Tibial nerve (tissue), 4 donors: ENCODE data around the gene PPFIBP2. TPM values are rescaled to one million over a fixed set of nuclear protein-coding genes. Genes with fewer than 3 reads are reported as not detected.
A peak's percentile ranks its signal among the peaks of the same experiment; 100 is the strongest.

Experiments used
- DNase-seq, 2 donors: peaks; one replicate each; pipeline ENCODE4 v3.0.0-alpha.2; 2019; ENCODE audit warnings: low spot score in 2 of 2
- H3K27ac ChIP-seq, 4 donors: fragments of 200-600 bp; sonication (generic) in 3 of 4; one replicate each; pipeline ENCODE4 v1.5.1; 2017 to 2019; ENCODE audit warnings: mild to moderate bottlenecking in 1 of 4
- H3K27me3 ChIP-seq, 2 donors: fragments of 200-600 bp; sonication (generic) in 1 of 2; one replicate each; pipeline versions ENCODE4 v1.5.1 to v1.6.0; 2017 to 2019
- H3K36me3 ChIP-seq, 3 donors: fragments of 200-600 bp; sonication (generic); one replicate each; pipeline ENCODE4 v1.5.1; 2018 to 2019
- H3K4me1 ChIP-seq, 4 donors: fragments of 200-600 bp; sonication (generic) in 3 of 4; one replicate each; pipeline ENCODE4 v1.5.1; 2017 to 2019
- H3K4me3 ChIP-seq, 4 donors: fragments of 200-600 bp; sonication (generic) in 3 of 4; one replicate each; pipeline ENCODE4 v1.5.1; 2017 to 2019; ENCODE audit warnings: mild to moderate bottlenecking in 1 of 4, moderate library complexity in 1 of 4
- H3K9me3 ChIP-seq, 4 donors: fragments of 200-600 bp; sonication (generic) in 3 of 4; one replicate each; pipeline ENCODE4 v1.5.1; 2017 to 2019
- EP300 ChIP-seq, 2 donors: sonication (generic); formaldehyde crosslinking; IDR thresholded peaks; one replicate each; pipeline ENCODE4 v1.6.1; 2017; ENCODE audit warnings: antibody characterized with exemption in 2 of 2, mild to moderate bottlenecking in 1 of 2
- POLR2A ChIP-seq, 2 donors: fragments of 450-650 bp; IDR thresholded peaks; one replicate each; pipeline ENCODE4 v1.6.1; 2017; ENCODE audit warnings: antibody characterized with exemption in 2 of 2, mild to moderate bottlenecking in 2 of 2, moderate library complexity in 2 of 2
- WGBS, 2 donors: methylation state at CpG; one replicate each; pipeline ENCODE4 v1.1.5; 2018; 5-methylcytosine and 5-hydroxymethylcytosine counted together
- total RNA-seq, 4 donors: library from RNA; depleted of rRNA; stranded (reverse); fragments of >200 nt; gene quantifications; one replicate each; pipeline ENCODE4 v1.1.0, GENCODE V29; 2016
- TF ChIP-seq, protein P1 (sequence below), 5 experiments: fragments of 200-600 bp in 3 of 5; fragments of 450-650 bp in 2 of 5; sonication (generic) in 3 of 5; IDR thresholded peaks; one replicate each; pipeline ENCODE4 v1.5.1; 2016 to 2019; ENCODE audit warnings: antibody characterized with exemption in 5 of 5, mild to moderate bottlenecking in 3 of 5, moderate library complexity in 2 of 5

Gene PPFIBP2
- total RNA-seq, 4 donors from 2014 or later, result 19.8 to 110 (median 29.2) TPM

- Histone ChIP-seq H3K4me3 (no peak overlapping the region), H3K9me3 (no peaks in the 10 kb centered on the region), H3K36me3 (no peaks in the 10 kb centered on the region), H3K27me3 (no peaks in the 10 kb centered on the region), H3K27ac (peak overlapping the region in 3 of 4 donors; percentile 29 to 52 (median 52)), H3K4me1 (peaks cover 0 to 18% (median 7%) of the 10 kb centered on the region in 4 donors)
- WGBS, 2 donors, result 68 to 83% methylated on average over 12 of the region's 12 CpGs
- TF ChIP-seq POLR2A (IDR thresholded peaks at IDR 0.05) (no peak), EP300 (IDR thresholded peaks at IDR 0.05) (no peak)
- TF ChIP-seq, protein P1, sequence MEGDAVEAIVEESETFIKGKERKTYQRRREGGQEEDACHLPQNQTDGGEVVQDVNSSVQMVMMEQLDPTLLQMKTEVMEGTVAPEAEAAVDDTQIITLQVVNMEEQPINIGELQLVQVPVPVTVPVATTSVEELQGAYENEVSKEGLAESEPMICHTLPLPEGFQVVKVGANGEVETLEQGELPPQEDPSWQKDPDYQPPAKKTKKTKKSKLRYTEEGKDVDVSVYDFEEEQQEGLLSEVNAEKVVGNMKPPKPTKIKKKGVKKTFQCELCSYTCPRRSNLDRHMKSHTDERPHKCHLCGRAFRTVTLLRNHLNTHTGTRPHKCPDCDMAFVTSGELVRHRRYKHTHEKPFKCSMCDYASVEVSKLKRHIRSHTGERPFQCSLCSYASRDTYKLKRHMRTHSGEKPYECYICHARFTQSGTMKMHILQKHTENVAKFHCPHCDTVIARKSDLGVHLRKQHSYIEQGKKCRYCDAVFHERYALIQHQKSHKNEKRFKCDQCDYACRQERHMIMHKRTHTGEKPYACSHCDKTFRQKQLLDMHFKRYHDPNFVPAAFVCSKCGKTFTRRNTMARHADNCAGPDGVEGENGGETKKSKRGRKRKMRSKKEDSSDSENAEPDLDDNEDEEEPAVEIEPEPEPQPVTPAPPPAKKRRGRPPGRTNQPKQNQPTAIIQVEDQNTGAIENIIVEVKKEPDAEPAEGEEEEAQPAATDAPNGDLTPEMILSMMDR (IDR thresholded peaks at IDR 0.05), result no peak
- DNase-seq, result no peak
These were observed 25.0 kb downstream of the PPFIBP2 start for GRCh38 chr11:7538466-7539454.

DNA sequence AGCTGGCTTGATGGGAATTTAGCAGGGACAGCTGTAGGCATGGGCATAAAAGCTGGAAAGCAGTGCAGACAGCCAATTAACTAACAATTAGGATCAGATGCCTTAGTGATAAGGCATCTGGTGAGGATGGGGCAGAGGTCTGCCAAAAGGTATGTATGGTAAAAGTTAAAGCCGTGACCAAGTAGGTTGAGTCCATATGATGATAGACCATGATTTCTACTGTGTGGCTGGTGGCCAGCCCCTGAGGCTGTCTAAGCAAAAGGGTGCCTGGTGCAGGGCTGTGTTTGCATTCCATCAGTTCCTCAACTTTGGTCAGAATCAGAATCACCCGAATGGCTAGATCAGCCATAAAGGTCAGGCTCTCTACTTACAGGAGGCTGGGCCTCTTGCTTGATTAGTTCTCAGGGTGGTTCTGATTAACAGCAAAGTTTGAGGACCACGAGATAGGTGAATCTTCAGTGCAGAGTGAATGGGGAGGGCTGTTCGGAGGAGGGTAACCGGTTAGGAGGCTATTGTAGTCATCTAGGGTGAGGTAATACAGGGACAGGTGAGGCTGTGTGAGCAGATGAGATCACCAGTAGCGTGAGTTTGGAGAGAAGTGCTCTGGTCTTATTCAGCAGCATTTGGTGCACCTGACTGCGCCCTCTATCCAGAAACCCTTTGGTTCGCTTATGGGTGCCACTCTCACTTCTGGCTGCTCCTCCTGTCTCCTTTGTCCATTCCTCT lies 27.2 kb downstream of the PPFIBP2 start:
- H3K4me1 ChIP-seq, result peaks cover 0 to 18% (median 7%) of the 10 kb centered on the region in 4 donors
- H3K27ac ChIP-seq, result no peak overlapping the region
- WGBS, 2 donors, result 83 to 84% methylated on average over 8 of the region's 8 CpGs
- DNase-seq, result no peak
- no peaks in the 10 kb centered on the region for H3K9me3 ChIP-seq
- H3K27me3 ChIP-seq, result no peaks in the 10 kb centered on the region
- TF ChIP-seq EP300 (IDR thresholded peaks at IDR 0.05) (no peak), POLR2A (IDR thresholded peaks at IDR 0.05) (no peak)
- TF ChIP-seq, protein P1 (IDR thresholded peaks at IDR 0.05), result no peak
- H3K4me3 ChIP-seq, result no peak overlapping the region
- no peaks in the 10 kb centered on the region for H3K36me3 ChIP-seq

DNA sequence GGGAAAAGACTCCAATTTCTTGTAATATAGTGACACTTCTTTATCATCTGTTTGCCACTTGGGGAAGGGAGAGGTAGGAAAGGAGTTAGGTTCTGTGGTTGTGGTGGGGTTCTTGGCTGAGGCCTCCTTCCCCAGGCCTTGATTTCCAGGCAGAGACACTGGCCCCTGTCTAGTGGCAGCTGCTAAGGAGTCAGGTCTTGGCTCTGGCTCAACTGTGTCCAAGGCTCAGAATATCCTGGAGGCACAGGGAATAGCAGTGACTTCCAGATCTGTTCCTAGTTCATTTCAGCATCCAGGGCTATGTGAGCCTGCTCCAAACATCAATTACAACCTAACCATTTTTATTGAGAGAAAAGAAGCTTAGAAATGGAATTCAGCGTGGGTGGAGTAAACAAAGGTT lies 29.5 kb downstream of the PPFIBP2 start:
- TF ChIP-seq, protein P1 (IDR thresholded peaks at IDR 0.05), result no peak
- TF ChIP-seq POLR2A (IDR thresholded peaks at IDR 0.05) (no peak), EP300 (IDR thresholded peaks at IDR 0.05) (no peak)
- no peak overlapping the region for H3K27ac ChIP-seq
- no peak for DNase-seq
- H3K4me3 ChIP-seq, result no peak overlapping the region
- H3K9me3 ChIP-seq, result no peaks in the 10 kb centered on the region
- H3K27me3 ChIP-seq, result no peaks in the 10 kb centered on the region
- no peaks in the 10 kb centered on the region for H3K36me3 ChIP-seq
- H3K4me1 ChIP-seq, result peaks cover 0 to 8% (median 4%) of the 10 kb centered on the region in 4 donors
- WGBS, 2 donors, result 88 to 96% methylated on average over 1 of the region's 1 CpG

- H3K36me3 ChIP-seq, result no peaks in the 10 kb centered on the region
- no peaks in the 10 kb centered on the region for H3K9me3 ChIP-seq
- DNase-seq, result no peak
- no peaks in the 10 kb centered on the region for H3K27me3 ChIP-seq
- H3K27ac ChIP-seq, result no peak overlapping the region
- H3K4me1 ChIP-seq, result peaks cover 0 to 3% (median under 1%) of the 10 kb centered on the region in 4 donors
- H3K4me3 ChIP-seq, result no peak overlapping the region
- TF ChIP-seq POLR2A (IDR thresholded peaks at IDR 0.05) (no peak), EP300 (IDR thresholded peaks at IDR 0.05) (no peak)
- TF ChIP-seq, protein P1 (IDR thresholded peaks at IDR 0.05), result no peak
- WGBS, 2 donors, result 81 to 83% methylated on average over 3 of the region's 3 CpGs
These were observed 30.2 kb downstream of the PPFIBP2 start for GRCh38 chr11:7544021-7544420.
